C4-2B (cell line): Measurements from ENCODE around the gene DOCK3.
A peak's percentile ranks its signal among the peaks of the same experiment; 100 is the strongest.

Experiments
- H3K27ac ChIP-seq: fragments of 450-650 bp; 2 replicates; pipeline ENCODE4 v1.5.1; 2017
- ZFX ChIP-seq: fragments of 450-650 bp; IDR thresholded peaks from 2 replicates; pipeline ENCODE4 v1.6.1; 2017
- TF ChIP-seq, protein P1 (sequence below): fragments of 450-650 bp; conservative IDR thresholded peaks from 2 replicates; pipeline ENCODE4 v1.5.1; 2017; ENCODE audit warnings: mild to moderate bottlenecking

Gene DOCK3

DNA sequence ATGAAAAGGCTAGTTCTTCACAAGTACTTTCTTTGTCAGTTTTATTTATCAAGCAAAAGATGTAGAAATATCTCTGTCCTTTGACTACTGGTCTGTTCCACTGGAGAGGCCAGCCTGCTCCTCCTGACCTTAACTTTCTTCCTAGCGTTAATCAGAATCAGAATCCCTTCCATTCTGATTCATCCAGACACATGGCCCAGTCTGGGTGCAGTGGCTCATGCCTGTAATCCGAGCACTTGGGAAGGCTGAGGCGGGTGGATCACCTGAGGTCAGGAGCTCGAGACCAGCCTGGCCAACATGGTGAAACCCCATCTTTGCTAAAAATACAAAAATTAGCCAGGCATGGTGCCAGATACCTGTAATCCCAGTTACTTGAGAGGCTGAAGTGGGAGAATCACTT, 678.4 kb downstream of the DOCK3 start:
- TF ChIP-seq ZFX, result no peak
- TF ChIP-seq, protein P1, sequence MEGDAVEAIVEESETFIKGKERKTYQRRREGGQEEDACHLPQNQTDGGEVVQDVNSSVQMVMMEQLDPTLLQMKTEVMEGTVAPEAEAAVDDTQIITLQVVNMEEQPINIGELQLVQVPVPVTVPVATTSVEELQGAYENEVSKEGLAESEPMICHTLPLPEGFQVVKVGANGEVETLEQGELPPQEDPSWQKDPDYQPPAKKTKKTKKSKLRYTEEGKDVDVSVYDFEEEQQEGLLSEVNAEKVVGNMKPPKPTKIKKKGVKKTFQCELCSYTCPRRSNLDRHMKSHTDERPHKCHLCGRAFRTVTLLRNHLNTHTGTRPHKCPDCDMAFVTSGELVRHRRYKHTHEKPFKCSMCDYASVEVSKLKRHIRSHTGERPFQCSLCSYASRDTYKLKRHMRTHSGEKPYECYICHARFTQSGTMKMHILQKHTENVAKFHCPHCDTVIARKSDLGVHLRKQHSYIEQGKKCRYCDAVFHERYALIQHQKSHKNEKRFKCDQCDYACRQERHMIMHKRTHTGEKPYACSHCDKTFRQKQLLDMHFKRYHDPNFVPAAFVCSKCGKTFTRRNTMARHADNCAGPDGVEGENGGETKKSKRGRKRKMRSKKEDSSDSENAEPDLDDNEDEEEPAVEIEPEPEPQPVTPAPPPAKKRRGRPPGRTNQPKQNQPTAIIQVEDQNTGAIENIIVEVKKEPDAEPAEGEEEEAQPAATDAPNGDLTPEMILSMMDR, result no peak
- no peak overlapping the region for H3K27ac ChIP-seq

DNA sequence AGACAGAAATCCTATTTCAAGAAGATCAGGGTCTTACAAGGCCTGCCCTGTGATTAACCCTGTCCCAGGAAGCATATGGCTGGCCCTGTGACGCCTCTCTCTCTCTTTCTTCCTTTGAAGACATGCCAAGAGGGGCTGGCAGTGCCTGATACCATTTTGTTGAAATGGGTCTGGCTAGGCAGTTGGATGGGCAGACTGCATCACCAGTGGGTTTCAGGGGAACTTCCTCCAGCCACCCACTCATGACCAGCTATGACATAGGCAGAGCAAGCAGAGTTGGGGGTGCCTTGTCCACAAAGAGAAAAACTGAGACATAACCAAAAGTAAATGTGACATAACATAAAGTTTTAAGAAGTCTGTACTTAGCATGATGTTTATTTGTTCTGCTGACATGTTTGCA, 679.0 kb downstream of the DOCK3 start:
- TF ChIP-seq ZFX, result no peak
- TF ChIP-seq, protein P1, result no peak
- H3K27ac ChIP-seq, result no peak overlapping the region

DNA sequence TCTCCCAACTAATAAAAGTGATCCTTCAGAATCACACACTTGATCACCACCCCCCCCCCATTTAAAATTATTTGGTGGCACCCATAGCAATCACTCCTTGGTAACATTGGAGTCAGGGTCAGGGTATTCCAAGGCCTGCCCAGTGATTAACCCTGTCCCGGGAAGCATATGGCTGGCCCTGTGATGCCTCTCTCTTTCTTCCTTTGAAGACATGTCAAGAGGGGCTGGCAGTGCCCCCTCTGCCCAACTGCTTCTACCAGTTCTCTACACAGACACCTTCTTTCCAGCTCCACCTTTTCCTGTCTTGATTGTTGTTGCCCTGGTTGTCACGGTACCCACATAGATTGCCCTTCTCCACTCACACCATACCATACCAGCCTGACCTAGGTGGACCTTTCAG, 679.4 kb downstream of the DOCK3 start:
- TF ChIP-seq, protein P1, result no peak
- TF ChIP-seq ZFX, result no peak
- H3K27ac ChIP-seq, result no peak overlapping the region

DNA sequence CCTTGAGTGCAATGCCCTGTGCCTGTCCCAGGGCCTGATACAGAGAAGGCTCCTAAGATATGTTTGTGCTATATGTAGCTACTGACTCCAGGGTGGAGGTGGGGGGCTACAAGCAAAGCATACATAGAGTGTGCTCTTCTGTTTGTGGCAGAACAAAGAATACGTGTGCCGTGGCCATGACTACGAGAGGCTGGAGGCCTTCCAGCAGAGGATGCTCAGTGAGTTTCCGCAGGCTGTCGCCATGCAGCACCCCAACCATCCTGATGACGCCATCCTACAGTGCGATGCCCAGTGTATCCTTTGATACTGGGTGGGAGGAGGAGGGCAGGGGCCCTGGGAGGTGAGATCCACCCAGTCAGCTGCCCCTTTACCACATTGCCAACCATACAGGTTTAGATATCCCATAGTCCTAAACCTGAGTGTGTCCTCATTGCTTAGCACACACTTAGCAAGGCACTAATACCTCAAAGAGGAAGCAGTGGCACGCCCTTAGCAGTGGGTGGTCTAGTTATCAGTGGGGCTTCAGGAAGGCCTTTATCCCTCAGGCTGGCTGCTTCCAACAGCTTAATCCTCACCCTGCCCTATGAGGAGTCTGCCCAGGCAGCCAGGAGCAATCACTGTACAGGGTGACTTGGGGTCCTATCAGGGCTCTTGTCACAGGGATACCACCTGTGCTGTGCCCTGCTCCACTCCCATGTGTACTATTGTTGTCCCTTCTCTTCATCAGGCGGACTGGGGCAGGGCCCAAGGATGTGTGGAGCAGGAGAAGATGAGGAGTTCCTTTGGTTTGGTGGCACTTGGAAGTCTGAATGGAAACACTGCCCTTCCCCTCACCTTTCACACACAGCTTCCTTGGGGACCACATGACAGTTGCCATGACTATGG, 680.2 kb downstream of the DOCK3 start:
- no peak for TF ChIP-seq ZFX
- TF ChIP-seq, protein P1, result no peak
- H3K27ac ChIP-seq, result peak overlapping the region; percentile 71

DNA sequence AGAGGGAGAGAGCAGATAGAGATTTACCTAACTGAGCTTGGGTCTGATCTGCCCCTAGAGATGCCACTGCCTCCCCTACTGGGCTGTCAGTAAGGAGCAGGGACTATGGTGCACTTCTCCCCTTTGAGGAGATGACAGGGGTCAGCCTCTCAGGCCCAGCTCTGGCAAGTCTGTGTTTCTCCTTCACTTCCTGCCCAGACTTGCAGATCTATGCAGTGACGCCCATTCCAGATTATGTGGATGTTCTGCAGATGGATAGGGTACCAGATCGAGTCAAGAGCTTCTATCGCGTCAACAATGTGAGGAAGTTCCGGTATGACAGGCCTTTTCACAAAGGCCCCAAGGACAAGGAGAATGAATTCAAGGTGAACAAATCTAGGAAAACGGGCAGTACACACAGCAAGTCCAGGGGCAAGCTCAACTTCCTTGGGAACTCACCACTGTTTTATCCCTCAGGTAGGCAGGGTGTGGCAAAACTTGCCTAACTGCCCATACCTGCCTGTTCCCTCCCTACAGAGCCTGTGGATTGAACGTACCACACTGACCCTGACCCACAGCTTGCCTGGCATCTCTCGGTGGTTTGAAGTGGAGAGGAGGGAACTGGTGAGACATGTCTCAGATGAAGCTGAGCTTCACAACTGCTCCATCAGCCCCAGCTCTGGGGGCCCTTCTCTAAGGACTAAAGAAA, 681.3 kb downstream of the DOCK3 start:
- peak overlapping the region; percentile 71 for H3K27ac ChIP-seq
- no peak for TF ChIP-seq ZFX
- TF ChIP-seq, protein P1, result no peak

DNA sequence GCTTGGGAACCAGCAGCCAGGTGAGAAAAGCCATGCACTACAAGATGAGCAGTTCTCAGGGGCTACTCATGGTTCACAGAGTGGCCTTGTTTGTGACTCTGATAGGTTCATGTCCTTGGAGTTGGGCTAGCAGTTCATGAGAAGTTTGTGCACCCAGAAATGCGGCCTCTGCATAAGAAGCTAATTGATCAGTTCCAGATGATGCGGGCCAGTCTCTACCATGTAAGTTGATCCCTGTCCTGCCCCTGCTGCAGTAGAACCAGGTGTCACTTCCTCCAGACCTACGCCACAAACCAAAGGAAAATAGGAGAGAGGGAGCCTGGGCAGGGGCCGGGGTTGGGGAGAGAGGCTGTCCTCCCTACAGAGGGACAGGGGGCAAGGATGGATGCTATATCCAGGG, 683.1 kb downstream of the DOCK3 start:
- peak overlapping the region; percentile 71 for H3K27ac ChIP-seq
- no peak for TF ChIP-seq ZFX
- TF ChIP-seq, protein P1, result no peak

DNA sequence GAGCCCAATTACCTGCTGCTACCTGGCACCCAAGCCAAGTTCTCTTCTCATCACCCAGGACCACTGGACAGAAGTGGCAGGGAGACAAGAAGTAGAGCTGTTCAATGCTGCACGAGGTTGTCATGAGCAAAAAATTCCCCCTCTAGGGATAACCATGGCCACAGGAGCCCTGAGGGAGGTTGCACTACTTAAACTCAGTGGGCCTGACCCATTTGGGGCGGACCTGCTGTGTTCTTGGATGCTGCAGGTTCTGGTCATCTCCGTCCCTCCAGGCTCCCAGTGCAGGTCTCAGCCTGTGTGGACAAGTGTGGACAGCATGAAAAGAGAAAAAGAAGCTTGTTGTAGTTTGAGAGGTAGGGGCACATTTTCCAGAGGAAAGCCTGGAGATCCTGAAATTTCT, 684.3 kb downstream of the DOCK3 start:
- H3K27ac ChIP-seq, result no peak overlapping the region
- TF ChIP-seq ZFX, result no peak
- TF ChIP-seq, protein P1, result no peak
